Kidney epithelial cell (primary cell): Measurements from ENCODE around the gene UBE2D2. TPM values are rescaled to one million over a fixed set of nuclear protein-coding genes. Genes with fewer than 3 reads are reported as not detected.

Source experiments
- DNase-seq: peaks from one replicate; pipeline ENCODE4 v3.0.0-alpha.2; 2010; ENCODE audit warnings: low read depth
- H3K27me3 ChIP-seq: 2 replicates; pipeline ENCODE4 v1.6.0; 2011; ENCODE audit warnings: low read length; ENCODE audit not compliant: control insufficient read depth, insufficient read depth
- H3K36me3 ChIP-seq: 2 replicates; pipeline ENCODE4 v1.5.1; 2011; ENCODE audit warnings: low read length; ENCODE audit not compliant: control insufficient read depth, insufficient read depth
- H3K4me3 ChIP-seq: 2 replicates; pipeline ENCODE4 v1.5.1; 2011; ENCODE audit warnings: low read depth, mild to moderate bottlenecking, control low read depth, low read length
- CTCF ChIP-seq: IDR thresholded peaks from 2 replicates; pipeline ENCODE4 v1.5.1; 2011; ENCODE audit warnings: mild to moderate bottlenecking, moderate library complexity, low read length, control low read depth, inconsistent platforms; ENCODE audit not compliant: insufficient read depth, poor library complexity, severe bottlenecking
- total RNA-seq: library from RNA; depleted of rRNA; stranded (reverse); fragments of >200 nt; gene quantifications from 2 replicates; pipeline ENCODE4 v1.2.3, GENCODE V29; 2015

UBE2D2 gene
- total RNA-seq, 1 donor from 2014 or later, result 120 TPM

- no peak for DNase-seq
- TF ChIP-seq CTCF, result no peak
- no peak overlapping the region for H3K4me3 ChIP-seq
- peaks cover 2% of the 10 kb centered on the region for H3K36me3 ChIP-seq
- H3K27me3 ChIP-seq, result no peaks in the 10 kb centered on the region
These were observed 93.3 kb downstream of the UBE2D2 start for GRCh38 chr5:139654464-139654863.

GRCh38 chr5:139654871-139655491 lies 93.8 kb downstream of the UBE2D2 start:
- DNase-seq, result no peak
- no peak for TF ChIP-seq CTCF
- no peak overlapping the region for H3K4me3 ChIP-seq
- H3K36me3 ChIP-seq, result peaks cover 2% of the 10 kb centered on the region
- H3K27me3 ChIP-seq, result no peaks in the 10 kb centered on the region

- no peak for TF ChIP-seq CTCF
- no peak for DNase-seq
- Histone ChIP-seq H3K4me3 (no peak overlapping the region), H3K36me3 (peaks cover 2% of the 10 kb centered on the region), H3K27me3 (no peaks in the 10 kb centered on the region)
These were observed 94.7 kb downstream of the UBE2D2 start for GRCh38 chr5:139655727-139656271.

- Histone ChIP-seq H3K36me3 (peaks cover 2% of the 10 kb centered on the region), H3K4me3 (no peak overlapping the region), H3K27me3 (no peaks in the 10 kb centered on the region)
- no peak for TF ChIP-seq CTCF
- no peak for DNase-seq
These were observed 96.5 kb downstream of the UBE2D2 start for GRCh38 chr5:139657363-139658321.

- Histone ChIP-seq H3K36me3 (peaks cover 2% of the 10 kb centered on the region), H3K27me3 (no peaks in the 10 kb centered on the region), H3K4me3 (no peak overlapping the region)
- peak; percentile 2 for TF ChIP-seq CTCF
- no peak for DNase-seq
These were observed 97.4 kb downstream of the UBE2D2 start for GRCh38 chr5:139658501-139658927.
